DND-41 (cell line): ENCODE results near the gene NBAS.

Experiments
- ATAC-seq: fragments of 200-7000 bp; cut with Tn5 transposase; 3 replicates; pipeline ENCODE4 v1.9.1; 2021; ENCODE audit warnings: low read depth; ENCODE audit not compliant: insufficient read depth
- DNase-seq: peaks from one replicate; pipeline ENCODE4 v3.0.0-alpha.2; 2020
- H2AFZ ChIP-seq: 2 replicates; pipeline ENCODE4 v1.6.0; 2012; ENCODE audit warnings: low read depth, low read length
- H3K27ac ChIP-seq: 2 replicates; pipeline ENCODE4 v1.5.1; 2012; ENCODE audit warnings: low read length, inconsistent platforms
- H3K27me3 ChIP-seq: fragments of 200-600 bp; sonication (generic); 2 replicates; pipeline ENCODE4 v1.6.0; 2012; ENCODE audit warnings: low read length, mild to moderate bottlenecking, inconsistent platforms; ENCODE audit not compliant: insufficient read depth, poor library complexity
- H3K36me3 ChIP-seq: 2 replicates; pipeline ENCODE4 v1.5.1; 2012; ENCODE audit warnings: low read length, inconsistent platforms; ENCODE audit not compliant: insufficient read depth
- H3K4me1 ChIP-seq: 2 replicates; pipeline ENCODE4 v1.5.1; 2012; ENCODE audit warnings: mild to moderate bottlenecking, low read length; ENCODE audit not compliant: insufficient read depth
- H3K4me2 ChIP-seq: 2 replicates; pipeline ENCODE4 v1.6.0; 2012; ENCODE audit warnings: mild to moderate bottlenecking, moderate library complexity, low read length, inconsistent platforms; ENCODE audit not compliant: insufficient read depth
- H3K4me3 ChIP-seq, 2 experiments: fragments of 200-600 bp in 1 of 2; shearing (Covaris generic) in 1 of 2; 2 replicates each; pipeline ENCODE4 v1.5.1; 2012 to 2016; ENCODE audit warnings: inconsistent platforms in 2 of 2, low read length in 2 of 2, mild to moderate bottlenecking in 2 of 2, low read depth in 1 of 2, moderate library complexity in 1 of 2
- H3K79me2 ChIP-seq: 2 replicates; pipeline ENCODE4 v1.6.0; 2012; ENCODE audit warnings: low read length, inconsistent platforms; ENCODE audit not compliant: insufficient read depth
- H3K9ac ChIP-seq: 2 replicates; pipeline ENCODE4 v1.6.0; 2012; ENCODE audit warnings: low read depth, mild to moderate bottlenecking, inconsistent platforms, low read length, moderate library complexity
- H3K9me3 ChIP-seq: 2 replicates; pipeline ENCODE4 v1.5.1; 2012; ENCODE audit warnings: low read length, moderate library complexity, mild to moderate bottlenecking, inconsistent platforms; ENCODE audit not compliant: insufficient read depth, severe bottlenecking
- H4K20me1 ChIP-seq: 2 replicates; pipeline ENCODE4 v1.6.0; 2012; ENCODE audit warnings: low read length; ENCODE audit not compliant: insufficient read depth
- CTCF ChIP-seq: IDR thresholded peaks from 2 replicates; pipeline ENCODE4 v1.5.1; 2012; ENCODE audit warnings: borderline replicate concordance, low read length, moderate library complexity, mild to moderate bottlenecking; ENCODE audit not compliant: poor library complexity, severe bottlenecking; ENCODE audit errors: extremely low read depth
- EZH2 ChIP-seq: IDR thresholded peaks from 3 replicates; pipeline ENCODE4 v1.6.1; 2012; ENCODE audit warnings: borderline replicate concordance, low read depth, mild to moderate bottlenecking, moderate library complexity, low read length, inconsistent platforms; ENCODE audit not compliant: severe bottlenecking

The NBAS gene

GRCh38 chr2:15579641-15580040, 18.5 kb upstream of the NBAS start:
- Histone ChIP-seq H3K4me3 (no peak overlapping the region), H4K20me1 (no peaks in the 10 kb centered on the region), H3K79me2 (no peaks in the 10 kb centered on the region), H3K4me1 (no peaks in the 10 kb centered on the region), H3K9me3 (no peaks in the 10 kb centered on the region), H3K9ac (no peak overlapping the region), H2AFZ (no peak overlapping the region), H3K36me3 (no peaks in the 10 kb centered on the region), H3K27ac (no peak overlapping the region), H3K4me2 (no peak overlapping the region), H3K27me3 (no peaks in the 10 kb centered on the region)
- no peak for TF ChIP-seq EZH2
- no peak for TF ChIP-seq CTCF
- no peak for DNase-seq
- no peak for ATAC-seq

- ATAC-seq (peak; percentile 99), DNase-seq (peak; percentile 88)
- Histone ChIP-seq H3K36me3 (no peaks in the 10 kb centered on the region), H3K27me3 (no peaks in the 10 kb centered on the region), H3K4me2 (no peak overlapping the region), H3K9ac (no peak overlapping the region), H3K9me3 (no peaks in the 10 kb centered on the region), H3K79me2 (no peaks in the 10 kb centered on the region), H4K20me1 (no peaks in the 10 kb centered on the region), H2AFZ (no peak overlapping the region; the same call in 1 of the 2 replicates), H3K27ac (no peak overlapping the region), H3K4me3 (no peak overlapping the region), H3K4me1 (no peaks in the 10 kb centered on the region)
- TF ChIP-seq CTCF, result peak; percentile 88
- TF ChIP-seq EZH2, result no peak
Observed at GRCh38 chr2:15577071-15577735, 16.1 kb upstream of the NBAS start.

DNA sequence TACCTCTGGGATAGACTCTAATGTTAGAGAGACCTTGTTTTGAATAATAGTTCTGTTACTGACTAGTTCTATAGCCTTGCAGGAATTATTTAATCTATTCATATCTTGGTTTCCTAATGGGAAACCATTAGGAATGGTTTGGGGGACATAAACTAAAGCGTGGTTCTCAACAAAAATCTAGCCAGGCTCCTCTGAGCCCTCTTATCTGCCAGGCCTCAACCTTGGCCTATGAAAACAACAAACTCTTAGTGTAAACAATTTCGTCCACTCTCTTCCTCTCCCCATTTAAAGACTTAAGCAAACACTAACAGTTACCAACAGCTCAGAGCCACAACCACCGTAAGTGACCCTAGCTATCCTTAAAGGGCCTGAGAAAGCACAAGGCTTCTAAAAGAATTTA, 10.6 kb upstream of the NBAS start:
- Histone ChIP-seq H3K9ac (no peak overlapping the region), H3K27me3 (no peaks in the 10 kb centered on the region), H3K27ac (no peak overlapping the region), H3K79me2 (no peaks in the 10 kb centered on the region), H3K4me1 (no peaks in the 10 kb centered on the region), H2AFZ (no peak overlapping the region), H3K36me3 (no peaks in the 10 kb centered on the region), H3K4me2 (no peak overlapping the region), H3K9me3 (no peaks in the 10 kb centered on the region), H3K4me3 (no peak overlapping the region), H4K20me1 (no peaks in the 10 kb centered on the region)
- ATAC-seq (no peak), DNase-seq (no peak)
- no peak for TF ChIP-seq EZH2
- no peak for TF ChIP-seq CTCF

DNA sequence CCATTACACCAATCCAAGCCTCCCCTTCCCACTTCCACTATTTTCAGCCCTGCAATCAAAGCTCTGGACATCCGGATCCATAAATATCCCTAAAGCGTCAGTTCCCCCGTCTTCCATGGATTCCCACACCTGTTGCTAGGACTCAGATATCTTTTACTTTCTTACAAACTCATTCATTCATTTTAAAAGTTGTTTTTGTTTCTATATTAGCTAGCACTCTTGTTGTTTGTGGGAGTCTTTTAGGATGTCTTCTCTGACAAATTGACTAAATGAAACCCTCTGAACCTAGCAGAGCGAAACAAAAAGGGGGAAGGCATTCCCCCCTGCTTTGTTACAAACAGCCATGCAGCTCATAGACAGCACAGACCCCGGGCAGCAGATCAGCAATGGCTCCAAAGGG, 9.0 kb upstream of the NBAS start:
- ATAC-seq, result no peak
- Histone ChIP-seq H3K4me1 (no peaks in the 10 kb centered on the region), H3K36me3 (no peaks in the 10 kb centered on the region), H3K27me3 (no peaks in the 10 kb centered on the region), H4K20me1 (no peaks in the 10 kb centered on the region), H3K27ac (no peak overlapping the region), H3K4me2 (no peak overlapping the region), H3K79me2 (no peaks in the 10 kb centered on the region), H2AFZ (no peak overlapping the region), H3K9me3 (no peaks in the 10 kb centered on the region), H3K9ac (no peak overlapping the region), H3K4me3 (no peak overlapping the region)
- TF ChIP-seq CTCF (no peak), EZH2 (no peak)
- DNase-seq, result no peak
